H1 (cell line): ENCODE measurements around the gene ZNF77. TPM values are rescaled to one million over a fixed set of nuclear protein-coding genes. Genes with fewer than 3 reads are reported as not detected.

Experiments used
- CTCF ChIA-PET: fragments of 300-600 bp; sonication (Branson Sonifier 250); formaldehyde crosslinking; loops from one replicate; lab custom pipeline; 2021; ENCODE audit not compliant: partially characterized antibody; lab: Charles Lee
- POLR2A ChIA-PET: fragments of 300-600 bp; sonication (Branson Sonifier 250); formaldehyde crosslinking; loops from one replicate; lab custom pipeline; 2021; ENCODE audit warnings: inconsistent platforms; ENCODE audit not compliant: partially characterized antibody; lab: Charles Lee
- DNase-seq, 2 experiments: peaks; one replicate each; pipeline versions ENCODE4 v3.0.0 to v3.0.0-alpha.2; 2010 to 2022; ENCODE audit warnings: low spot score in 2 of 2, low read depth in 1 of 2, mixed read lengths in 1 of 2
- FAIRE-seq: peaks from 2 replicates; lab custom pipeline; 2011; peaks lifted over from hg19 to GRCh38; lab: Jason Lieb, UNC
- H2AFZ ChIP-seq: 2 replicates; pipeline ENCODE4 v1.8.1; 2012; ENCODE audit warnings: low read length, inconsistent platforms
- H2AK5ac ChIP-seq: 2 replicates; pipeline ENCODE4 v1.6.1; 2013; ENCODE audit warnings: low read depth, low read length
- H2BK120ac ChIP-seq: replicated peaks from 2 replicates; pipeline ENCODE3; 2013; ENCODE audit warnings: low read depth, low read length, inconsistent platforms
- H2BK12ac ChIP-seq: 2 replicates; pipeline ENCODE4 v1.6.1; 2013; ENCODE audit warnings: low read depth, low read length
- H2BK15ac ChIP-seq: 2 replicates; pipeline ENCODE4 v1.6.1; 2013; ENCODE audit warnings: low read length
- H2BK20ac ChIP-seq: 2 replicates; pipeline ENCODE4 v1.6.1; 2013; ENCODE audit warnings: low read length
- H2BK5ac ChIP-seq: 2 replicates; pipeline ENCODE4 v1.6.1; 2013; ENCODE audit warnings: low read depth, low read length
- H3K14ac ChIP-seq: 2 replicates; pipeline ENCODE4 v1.6.1; 2013; ENCODE audit warnings: inconsistent platforms; ENCODE audit not compliant: insufficient read length
- H3K18ac ChIP-seq: 2 replicates; pipeline ENCODE4 v1.6.1; 2013; ENCODE audit warnings: low read length; ENCODE audit errors: extremely low read depth
- H3K23ac ChIP-seq: 2 replicates; pipeline ENCODE4 v1.6.1; 2013; ENCODE audit warnings: inconsistent platforms; ENCODE audit not compliant: insufficient read length
- H3K23me2 ChIP-seq: 2 replicates; pipeline ENCODE4 v1.6.1; 2013; ENCODE audit warnings: low read depth, low read length
- H3K27ac ChIP-seq: 2 replicates; pipeline ENCODE4 v1.6.1; 2011; ENCODE audit warnings: low read depth, low read length, inconsistent platforms
- H3K27me3 ChIP-seq, 4 experiments: replicated peaks in 1 of 4; 1 replicate in 1 of 4; 2 replicates in 3 of 4; pipeline versions ENCODE4 v1.6.1 to v1.8.1; 2011 to 2013; ENCODE audit warnings: low read length in 3 of 4, mild to moderate bottlenecking in 3 of 4, inconsistent platforms in 2 of 4, mixed read lengths in 2 of 4, moderate library complexity in 1 of 4; ENCODE audit not compliant: control insufficient read depth in 3 of 4, insufficient read depth in 3 of 4; ENCODE audit errors: extremely low read depth in 1 of 4
- H3K36me3 ChIP-seq, 4 experiments: 2 replicates each; pipeline versions ENCODE4 v1.6.1 to v1.8.1; 2011 to 2013; ENCODE audit warnings: mild to moderate bottlenecking in 4 of 4, low read length in 3 of 4, moderate library complexity in 2 of 4, control low read depth in 1 of 4, inconsistent platforms in 1 of 4; ENCODE audit not compliant: insufficient read depth in 4 of 4, control insufficient read depth in 2 of 4
- H3K4ac ChIP-seq: replicated peaks from 2 replicates; pipeline ENCODE3; 2013; ENCODE audit warnings: low read length, low read depth, mixed read lengths, inconsistent platforms; ENCODE audit not compliant: insufficient read length
- H3K4me1 ChIP-seq, 4 experiments: replicated peaks in 1 of 4; 1 replicate in 1 of 4; 2 replicates in 3 of 4; pipeline versions ENCODE4 v1.6.1 to v1.8.1; 2011 to 2013; ENCODE audit warnings: low read length in 3 of 4, inconsistent platforms in 2 of 4, mixed read lengths in 1 of 4; ENCODE audit not compliant: insufficient read depth in 4 of 4, control insufficient read depth in 3 of 4
- H3K4me2 ChIP-seq, 2 experiments: 2 replicates each; pipeline versions ENCODE4 v1.6.1 to v1.8.1; 2011 to 2013; ENCODE audit warnings: low read depth in 2 of 2, low read length in 2 of 2, control low read depth in 1 of 2, inconsistent platforms in 1 of 2, mild to moderate bottlenecking in 1 of 2; ENCODE audit not compliant: insufficient read depth in 1 of 2
- H3K4me3 ChIP-seq, 4 experiments: fragments of 200-600, 300-600 bp in 1 of 4; sonication (generic), shearing (Covaris generic), sonication (Bioruptor Twin) in 1 of 4; 2 replicates each; pipeline versions ENCODE4 v1.5.1 to v1.8.1; 2011 to 2016; ENCODE audit warnings: low read length in 4 of 4, low read depth in 3 of 4, control low read depth in 2 of 4, inconsistent platforms in 2 of 4, mild to moderate bottlenecking in 2 of 4, mixed read lengths in 1 of 4, moderate library complexity in 1 of 4; ENCODE audit not compliant: insufficient read depth in 2 of 4; ENCODE audit errors: extremely low read depth in 1 of 4
- H3K56ac ChIP-seq: replicated peaks from 2 replicates; pipeline ENCODE3; 2013; ENCODE audit warnings: low read depth, mild to moderate bottlenecking, mixed read lengths, low read length, inconsistent platforms; ENCODE audit not compliant: insufficient read length
- H3K79me1 ChIP-seq: 2 replicates; pipeline ENCODE4 v1.6.1; 2013; ENCODE audit warnings: low read depth, low read length, control low read depth
- H3K79me2 ChIP-seq, 2 experiments: 2 replicates each; pipeline versions ENCODE4 v1.6.1 to v1.8.1; 2012 to 2013; ENCODE audit warnings: low read length in 2 of 2, mild to moderate bottlenecking in 2 of 2, inconsistent platforms in 1 of 2; ENCODE audit not compliant: insufficient read depth in 2 of 2, control insufficient read depth in 1 of 2
- H3K9ac ChIP-seq, 4 experiments: replicated peaks in 1 of 4; 1 replicate in 1 of 4; 2 replicates in 3 of 4; pipeline versions ENCODE4 v1.6.1 to v1.8.1; 2011 to 2013; ENCODE audit warnings: low read depth in 3 of 4, low read length in 3 of 4, control low read depth in 2 of 4, mild to moderate bottlenecking in 2 of 4, moderate library complexity in 2 of 4, inconsistent platforms in 1 of 4; ENCODE audit errors: extremely low read depth in 1 of 4
- H3K9me3 ChIP-seq, 2 experiments: 2 replicates each; pipeline versions ENCODE4 v1.6.1 to v1.8.1; 2012 to 2013; ENCODE audit warnings: mild to moderate bottlenecking in 2 of 2, moderate library complexity in 2 of 2, control low read depth in 1 of 2, inconsistent platforms in 1 of 2, low read depth in 1 of 2, low read length in 1 of 2, mixed read lengths in 1 of 2; ENCODE audit not compliant: insufficient read depth in 2 of 2
- H4K20me1 ChIP-seq, 2 experiments: replicated peaks in 1 of 2; 2 replicates each; pipeline versions ENCODE3 to v1.8.1; 2011 to 2013; ENCODE audit warnings: inconsistent platforms in 2 of 2, low read length in 2 of 2, mild to moderate bottlenecking in 1 of 2; ENCODE audit not compliant: insufficient read depth in 2 of 2, control insufficient read depth in 1 of 2
- H4K5ac ChIP-seq: 2 replicates; pipeline ENCODE4 v1.6.1; 2013; ENCODE audit warnings: low read length, low read depth, mixed read lengths, inconsistent platforms; ENCODE audit not compliant: insufficient read length
- H4K8ac ChIP-seq: 2 replicates; pipeline ENCODE4 v1.8.0; 2013; ENCODE audit warnings: mild to moderate bottlenecking, moderate library complexity, low read length, inconsistent platforms; ENCODE audit not compliant: insufficient read depth; ENCODE audit errors: extremely low read depth
- H4K91ac ChIP-seq: replicated peaks from 2 replicates; pipeline ENCODE3; 2013; ENCODE audit warnings: low read length, mixed read lengths, inconsistent platforms; ENCODE audit not compliant: insufficient read length
- BCL11A ChIP-seq, 2 experiments: IDR thresholded peaks; one replicate each; pipeline ENCODE4 v1.6.1; 2011; ENCODE audit warnings: low read depth in 2 of 2, low read length in 2 of 2, mild to moderate bottlenecking in 2 of 2
- BRCA1 ChIP-seq: IDR thresholded peaks from 2 replicates; pipeline ENCODE4 v1.6.1; 2012; ENCODE audit warnings: low read depth, low read length, improper control_type of control experiment
- CBX8 ChIP-seq: fragments of 300-800, 300-1000 bp; sonication (generic); IDR thresholded peaks from 2 replicates; pipeline ENCODE4 v1.7.1; 2016; ENCODE audit warnings: low read depth, low read length, borderline replicate concordance
- CEBPB ChIP-seq: IDR thresholded peaks from 2 replicates; pipeline ENCODE4 v1.6.1; 2012; ENCODE audit warnings: low read depth, low read length
- GTF2F1 ChIP-seq: IDR thresholded peaks from 2 replicates; pipeline ENCODE4 v1.6.1; 2012; ENCODE audit warnings: low read depth, low read length, improper control_type of control experiment, borderline replicate concordance
- PHF8 ChIP-seq: fragments of 200-600 bp; sonication (generic); conservative IDR thresholded peaks from 2 replicates; pipeline ENCODE4 v1.7.1; 2012; ENCODE audit warnings: low read depth, mild to moderate bottlenecking, inconsistent platforms, low read length, moderate library complexity
- POLR2AphosphoS5 ChIP-seq: IDR thresholded peaks from 2 replicates; pipeline ENCODE4 v1.6.1; 2011; ENCODE audit warnings: low read depth, low read length
- RAD21 ChIP-seq, 2 experiments: IDR thresholded peaks in 1 of 2; conservative IDR thresholded peaks in 1 of 2; 2 replicates each; pipeline ENCODE4 v1.6.1; 2011; ENCODE audit warnings: low read depth in 2 of 2, low read length in 2 of 2, improper control_type of control experiment in 1 of 2, inconsistent platforms in 1 of 2, mild to moderate bottlenecking in 1 of 2, moderate library complexity in 1 of 2
- RFX5 ChIP-seq: IDR thresholded peaks from 2 replicates; pipeline ENCODE4 v1.6.1; 2011; ENCODE audit warnings: low read depth, low read length, improper control_type of control experiment, borderline replicate concordance
- SIN3A ChIP-seq, 2 experiments: IDR thresholded peaks in 1 of 2; conservative IDR thresholded peaks in 1 of 2; 2 replicates each; pipeline ENCODE4 v1.6.1; 2011 to 2012; ENCODE audit warnings: low read length in 2 of 2, improper control_type of control experiment in 1 of 2, low read depth in 1 of 2, mild to moderate bottlenecking in 1 of 2
- SUZ12 ChIP-seq: fragments of 200-600 bp; sonication (generic); IDR thresholded peaks from 2 replicates; pipeline ENCODE4 v1.6.1; 2012; ENCODE audit warnings: mild to moderate bottlenecking, inconsistent platforms, low read length, moderate library complexity, mixed read lengths
- YY1 ChIP-seq: IDR thresholded peaks from 2 replicates; pipeline ENCODE4 v1.6.1; 2011; ENCODE audit warnings: low read depth, mild to moderate bottlenecking, low read length
- WGBS, 2 experiments: shearing (Covaris generic) in 1 of 2; methylation state at CpG; one replicate each; pipeline versions ENCODE4 v1.1.6 to v1.1.7; 2013 to 2015; ENCODE audit warnings: low lambda C conversion rate in 2 of 2, mixed read lengths in 2 of 2, inconsistent platforms in 1 of 2, low coverage in 1 of 2, missing lambda C conversion rate in 1 of 2; ENCODE audit not compliant: insufficient replicate concordance in 2 of 2, insufficient coverage in 1 of 2, insufficient read length in 1 of 2; ENCODE audit errors: extremely low coverage in 1 of 2, missing lambda C conversion rate in 1 of 2; 5-methylcytosine and 5-hydroxymethylcytosine counted together
- polyA plus RNA-seq, 7 experiments: library from polyadenylated mRNA; depleted of rRNA in 3 of 7; stranded (reverse) in 5 of 7; unstranded in 2 of 7; fragments of >200 nt in 5 of 7; fragments of 200-250 nt in 2 of 7; gene quantifications; 1 replicate in 5 of 7; 2 replicates in 1 of 7; 4 replicates in 1 of 7; pipeline versions ENCODE4 v1.2.1 to v1.2.3, GENCODE V29; 2011 to 2013; ENCODE audit warnings: missing spikeins in 2 of 7, mixed read lengths in 2 of 7
- total RNA-seq: library from RNA; stranded (reverse); fragmentation: NEBNext Ultra II Directional; extraction: Animal tissue kit (Norgen Biotek cat#: 25700); gene quantifications from 2 replicates; pipeline ENCODE4 v1.2.1, GENCODE V29; 2021

Gene ZNF77
- total and polyA plus RNA-seq, 2 of the 8 experiments (the other 6 are each of a cell fraction or from before 2014, with no cell fraction given) = 2.9 to 4.7 TPM

DNA sequence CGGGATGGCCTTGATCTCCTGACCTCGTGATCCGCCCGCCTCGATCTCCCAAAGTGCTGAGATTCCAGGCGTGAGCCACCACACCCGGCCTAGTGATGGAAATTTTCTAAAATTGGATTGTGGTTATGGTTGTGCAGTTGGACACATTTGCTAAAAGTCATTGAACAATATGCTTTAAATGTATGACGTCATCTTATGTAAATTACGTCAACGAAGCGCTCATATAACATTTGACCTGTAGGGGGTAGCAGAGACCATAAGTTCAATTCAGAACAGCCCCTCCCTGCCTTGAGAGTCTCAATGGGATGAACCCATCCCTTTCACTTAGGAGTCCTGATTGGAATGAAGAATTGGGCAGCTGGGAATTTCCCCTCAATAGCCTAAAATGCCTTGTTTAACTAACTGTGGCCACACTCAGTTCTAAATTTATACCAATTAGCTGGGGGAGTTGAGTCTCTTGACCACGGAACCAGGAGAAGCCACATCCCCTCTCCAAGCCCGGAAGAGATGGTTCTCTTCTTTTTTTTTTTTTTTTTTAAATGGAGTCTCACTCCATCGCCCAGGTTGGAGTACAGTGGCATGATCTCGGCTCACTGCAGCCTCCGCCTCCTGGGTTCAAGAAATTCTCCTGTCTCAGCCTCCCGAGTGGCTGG, 17.4 kb upstream of the ZNF77 start:
- no peak overlapping the region for H3K4me2 ChIP-seq
- TF ChIP-seq GTF2F1 (no peak), RAD21 (IDR thresholded peaks at IDR 0.05 in 1 of 2, conservative IDR thresholded peaks at IDR 0.05 in 1 of 2; ENCODE audit: low read depth in 2 of 2, low read length in 2 of 2) (peak; percentile 97 to 98), CEBPB (peak; percentile 50; the same call in 1 of the 2 replicates), SUZ12 (no peak), YY1 (no peak), POLR2AphosphoS5 (no peak), RFX5 (no peak), BRCA1 (no peak), BCL11A (IDR thresholded peaks at IDR 0.05; ENCODE audit: low read depth in 2 of 2, low read length in 2 of 2) (no peak), CBX8 (no peak), PHF8 (no peak), SIN3A (conservative IDR thresholded peaks at IDR 0.05 in 1 of 2, IDR thresholded peaks at IDR 0.05 in 1 of 2; ENCODE audit: low read depth in 1 of 2, low read length in 2 of 2) (0 out of 4 replicates have a peak, but pooled peaks of 1 of the 2 experiments have one; percentile 31)

More for the DNA sequence above, 17.4 kb upstream of the ZNF77 start:
- CTCF ChIA-PET = interaction anchor here (0.6 to 18.9 kb wide), 36 partner anchors 9 to 740 kb away, joined by 3 to 260 read pairs (median 4); no protein-coding TSS in a partner anchor
- FAIRE-seq (peak; percentile 99), DNase-seq (peak in 1 of 2 experiments; percentile 69)
- Histone ChIP-seq H3K79me2 (no peaks in the 10 kb centered on the region), H3K27ac (no peak overlapping the region), H2BK5ac (no peak overlapping the region), H4K5ac (no peak overlapping the region), H2AFZ (no peak overlapping the region), H3K14ac (no peak overlapping the region), H2AK5ac (no peak overlapping the region), H4K91ac (no peak overlapping the region), H2BK15ac (no peak overlapping the region), H2BK12ac (no peak overlapping the region), H4K20me1 (no peaks in the 10 kb centered on the region), H3K9ac (no peak overlapping the region), H3K9me3 (no peaks in the 10 kb centered on the region), H3K4me3 (no peak overlapping the region), H3K4me1 (no peaks in the 10 kb centered on the region), H3K79me1 (no peaks in the 10 kb centered on the region), H3K4ac (no peak overlapping the region), H3K36me3 (no peaks in the 10 kb centered on the region), H3K56ac (no peak overlapping the region), H4K8ac (no peak overlapping the region), H3K18ac (no peak overlapping the region), H3K23me2 (no peaks in the 10 kb centered on the region), H3K27me3 (no peaks in the 10 kb centered on the region; a peak in 1 of 7 replicates), H3K23ac (no peak overlapping the region), H2BK120ac (no peak overlapping the region), H2BK20ac (no peak overlapping the region)
- POLR2A ChIA-PET = interaction anchor here (0.7 to 1.4 kb wide), 2 partner anchors 11 to 113 kb away, joined by 3 to 4 read pairs; no protein-coding TSS in a partner anchor
- 45% methylated on average over 13 of the region's 17 CpGs; no CpG with 5 or more reads in 1 of the 2 experiments for WGBS, 2 experiments
